Ishikawa (cell line): Measurements from ENCODE around the gene BDKRB2.

ENCODE experiments used
- EP300 ChIP-seq: IDR thresholded peaks from 2 replicates; pipeline ENCODE4 v1.6.1; 2012; ENCODE audit warnings: borderline replicate concordance
- MAX ChIP-seq: IDR thresholded peaks from 2 replicates; pipeline ENCODE4 v1.6.1; 2012
- RAD21 ChIP-seq: IDR thresholded peaks from 2 replicates; pipeline ENCODE4 v1.6.1; 2012; ENCODE audit warnings: low read depth
- TAF1 ChIP-seq: IDR thresholded peaks from 2 replicates; pipeline ENCODE4 v1.6.1; 2012; ENCODE audit warnings: low read depth, mild to moderate bottlenecking
- USF1 ChIP-seq: IDR thresholded peaks from 2 replicates; pipeline ENCODE4 v1.6.1; 2012
- TF ChIP-seq, protein P1 (sequence below): IDR thresholded peaks from 2 replicates; pipeline ENCODE4 v1.6.1; 2012; ENCODE audit warnings: low read depth, mild to moderate bottlenecking

- TF ChIP-seq TAF1 = no peak
- no peak for TF ChIP-seq USF1
- TF ChIP-seq, protein P1, sequence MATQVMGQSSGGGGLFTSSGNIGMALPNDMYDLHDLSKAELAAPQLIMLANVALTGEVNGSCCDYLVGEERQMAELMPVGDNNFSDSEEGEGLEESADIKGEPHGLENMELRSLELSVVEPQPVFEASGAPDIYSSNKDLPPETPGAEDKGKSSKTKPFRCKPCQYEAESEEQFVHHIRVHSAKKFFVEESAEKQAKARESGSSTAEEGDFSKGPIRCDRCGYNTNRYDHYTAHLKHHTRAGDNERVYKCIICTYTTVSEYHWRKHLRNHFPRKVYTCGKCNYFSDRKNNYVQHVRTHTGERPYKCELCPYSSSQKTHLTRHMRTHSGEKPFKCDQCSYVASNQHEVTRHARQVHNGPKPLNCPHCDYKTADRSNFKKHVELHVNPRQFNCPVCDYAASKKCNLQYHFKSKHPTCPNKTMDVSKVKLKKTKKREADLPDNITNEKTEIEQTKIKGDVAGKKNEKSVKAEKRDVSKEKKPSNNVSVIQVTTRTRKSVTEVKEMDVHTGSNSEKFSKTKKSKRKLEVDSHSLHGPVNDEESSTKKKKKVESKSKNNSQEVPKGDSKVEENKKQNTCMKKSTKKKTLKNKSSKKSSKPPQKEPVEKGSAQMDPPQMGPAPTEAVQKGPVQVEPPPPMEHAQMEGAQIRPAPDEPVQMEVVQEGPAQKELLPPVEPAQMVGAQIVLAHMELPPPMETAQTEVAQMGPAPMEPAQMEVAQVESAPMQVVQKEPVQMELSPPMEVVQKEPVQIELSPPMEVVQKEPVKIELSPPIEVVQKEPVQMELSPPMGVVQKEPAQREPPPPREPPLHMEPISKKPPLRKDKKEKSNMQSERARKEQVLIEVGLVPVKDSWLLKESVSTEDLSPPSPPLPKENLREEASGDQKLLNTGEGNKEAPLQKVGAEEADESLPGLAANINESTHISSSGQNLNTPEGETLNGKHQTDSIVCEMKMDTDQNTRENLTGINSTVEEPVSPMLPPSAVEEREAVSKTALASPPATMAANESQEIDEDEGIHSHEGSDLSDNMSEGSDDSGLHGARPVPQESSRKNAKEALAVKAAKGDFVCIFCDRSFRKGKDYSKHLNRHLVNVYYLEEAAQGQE = no peak
- TF ChIP-seq RAD21 = no peak
- no peak for TF ChIP-seq MAX
- TF ChIP-seq EP300 = no peak
Measured at GRCh38 chr14:96247031-96247430, 42.4 kb downstream of the BDKRB2 start.
